ENCODE results near the gene C2orf66. TPM values are rescaled to one million over a fixed set of nuclear protein-coding genes. Genes with fewer than 3 reads are reported as not detected.

The C2orf66 gene
- total and polyA plus RNA-seq, 2 of the 4 experiments (the other 2 are of a cell fraction), result 0.27 TPM; not detected in 1

- POLR2A ChIA-PET (ENCODE audit: unreplicated experiment), result no interaction called here
- H2BK120ac ChIP-seq (ENCODE audit: low read depth, low read length), result no peak overlapping the region
- H3K23ac ChIP-seq (ENCODE audit: low read depth, low read length), result no peak overlapping the region
- H3K4me3 ChIP-seq (ENCODE audit: insufficient read depth, low read depth, low read length), result no peak overlapping the region
- H3K27me3 ChIP-seq (ENCODE audit: control insufficient read depth, insufficient read depth, low read length), result no peaks in the 10 kb centered on the region
- H3K4ac ChIP-seq (ENCODE audit: low read depth, low read length), result no peak overlapping the region
- H2AFZ ChIP-seq (replicated peaks; ENCODE audit: low read length, poor library complexity), result no peak overlapping the region
- no peak overlapping the region for H2AK9ac ChIP-seq (replicated peaks; ENCODE audit: low read depth, low read length, poor library complexity)
- no peak overlapping the region for H3K9ac ChIP-seq (ENCODE audit: low read depth, low read length)
- peaks cover 3% of the 10 kb centered on the region; the same call in 1 of the 2 replicates for H3K4me1 ChIP-seq (ENCODE audit: control insufficient read depth, insufficient read depth, low read length)
- H3K36me3 ChIP-seq (ENCODE audit: control insufficient read depth, insufficient read depth, low read length), result no peaks in the 10 kb centered on the region
- H2AK5ac ChIP-seq (ENCODE audit: low read depth, low read length), result no peak overlapping the region
- no peak overlapping the region for H4K8ac ChIP-seq (ENCODE audit: low read depth in 2 of 2, low read length in 2 of 2)
- dilution Hi-C loops (cut with HindIII; ENCODE audit: low sequenced_read_pairs, unreplicated experiment) (no loop called here), intact Hi-C loops (cut with micrococcal nuclease) (no loop called here), in situ Hi-C loops (cut with MboI; ENCODE audit: low sequenced_read_pairs) (no loop called here)
- peak; percentile 41 for DNase-seq
- no TSS peak for BruUV-seq (replicated peaks)
- no peak overlapping the region for H3K18ac ChIP-seq (ENCODE audit: low read depth, low read length)
- no peak overlapping the region for H3K14ac ChIP-seq (replicated peaks; ENCODE audit: low read depth, low read length)
- H3K4me2 ChIP-seq (ENCODE audit: low read depth, low read length), result no peak overlapping the region
- peak; percentile 57 for TF ChIP-seq CEBPB (IDR thresholded peaks at IDR 0.05; ENCODE audit: low read depth, low read length)
- no peak for TF ChIP-seq ELK1 (IDR thresholded peaks at IDR 0.05; ENCODE audit: borderline replicate concordance, low read depth, low read length)
- no peak for TF ChIP-seq RAD21 (IDR thresholded peaks at IDR 0.05; ENCODE audit: low read length)
- TF ChIP-seq RFX5 (IDR thresholded peaks at IDR 0.05; ENCODE audit: low read depth, low read length), result no peak
- H3K9me1 ChIP-seq (ENCODE audit: insufficient read depth, low read length), result 0 out of 2 replicates have a peak, but pooled peaks cover 2% of the 10 kb centered on the region
- H4K20me1 ChIP-seq (ENCODE audit: insufficient read depth, low read length), result no peaks in the 10 kb centered on the region
- H4K91ac ChIP-seq (ENCODE audit: insufficient read depth, low read depth, low read length), result no peak overlapping the region
- CTCF ChIA-PET, result no interaction called here
- H3K79me1 ChIP-seq (ENCODE audit: low read depth in 1 of 2, low read length in 2 of 2), result no peaks in the 10 kb centered on the region
- no peak overlapping the region for H2BK15ac ChIP-seq (ENCODE audit: low read depth, low read length)
- H2BK20ac ChIP-seq (ENCODE audit: low read depth, low read length), result no peak overlapping the region
- H4K5ac ChIP-seq (ENCODE audit: low read depth, low read length), result no peak overlapping the region
- ATAC-seq (ENCODE audit: low read depth), result peak; percentile 46
- no peaks in the 10 kb centered on the region for H3K9me3 ChIP-seq (ENCODE audit: control insufficient read depth, insufficient read depth, low read length)
- H2BK5ac ChIP-seq (ENCODE audit: low read depth, low read length, poor library complexity, severe bottlenecking), result no peak overlapping the region
- no peak overlapping the region for H3K27ac ChIP-seq (ENCODE audit: insufficient read depth, low read length)
- H3K56ac ChIP-seq (ENCODE audit: extremely low read depth, insufficient read depth, low read length), result no peak overlapping the region
Measured at GRCh38 chr2:196836440-196836839, 27.3 kb upstream of the C2orf66 start.

Measured in IMR-90 (cell line).